ENCODE measurements around the gene FLT1.

- no peak for TF ChIP-seq CTCF (IDR thresholded peaks at IDR 0.05)
- TF ChIP-seq EZH2 (IDR thresholded peaks at IDR 0.05) = no peak
These were observed 157.5 kb downstream of the FLT1 start for GRCh38 chr13:28337166-28338005.

Data from neural progenitor cell (in vitro differentiated cells).